H1 (cell line): Measurements from ENCODE around the gene TVP23A. TPM values are rescaled to one million over a fixed set of nuclear protein-coding genes. Genes with fewer than 3 reads are reported as not detected.

Source experiments
- NANOG ChIP-seq: IDR thresholded peaks from 2 replicates; pipeline ENCODE4 v1.6.1; 2011; ENCODE audit warnings: low read length, low read depth, mild to moderate bottlenecking, inconsistent platforms; ENCODE audit not compliant: insufficient read depth, poor library complexity, severe bottlenecking
- RBBP5 ChIP-seq: IDR thresholded peaks from 2 replicates; pipeline ENCODE4 v1.7.1; 2012; ENCODE audit warnings: low read depth, mild to moderate bottlenecking, inconsistent platforms, low read length, moderate library complexity, borderline replicate concordance
- RFX5 ChIP-seq: IDR thresholded peaks from 2 replicates; pipeline ENCODE4 v1.6.1; 2011; ENCODE audit warnings: low read depth, low read length, improper control_type of control experiment, borderline replicate concordance
- SP1 ChIP-seq: IDR thresholded peaks from 2 replicates; pipeline ENCODE4 v1.6.1; 2011; ENCODE audit warnings: low read depth, low read length
- SRF ChIP-seq: IDR thresholded peaks from 2 replicates; pipeline ENCODE4 v1.6.1; 2011; ENCODE audit warnings: mild to moderate bottlenecking, low read depth, low read length, moderate library complexity
- polyA plus RNA-seq, 7 experiments: library from polyadenylated mRNA; depleted of rRNA in 3 of 7; stranded (reverse) in 5 of 7; unstranded in 2 of 7; fragments of >200 nt in 5 of 7; fragments of 200-250 nt in 2 of 7; gene quantifications; 1 replicate in 5 of 7; 2 replicates in 1 of 7; 4 replicates in 1 of 7; pipeline versions ENCODE4 v1.2.1 to v1.2.3, GENCODE V29; 2011 to 2013; ENCODE audit warnings: missing spikeins in 2 of 7, mixed read lengths in 2 of 7
- total RNA-seq: library from RNA; stranded (reverse); fragmentation: NEBNext Ultra II Directional; extraction: Animal tissue kit (Norgen Biotek cat#: 25700); gene quantifications from 2 replicates; pipeline ENCODE4 v1.2.1, GENCODE V29; 2021

The TVP23A gene
- total and polyA plus RNA-seq, 2 of the 8 experiments (the other 6 are each of a cell fraction or from before 2014, with no cell fraction given) = 2.2 to 3.1 TPM

- no peak for TF ChIP-seq RBBP5
- no peak for TF ChIP-seq SRF
- no peak for TF ChIP-seq SP1
- TF ChIP-seq NANOG = no peak
- no peak for TF ChIP-seq RFX5
Observed at GRCh38 chr16:10813099-10813455, 5.5 kb downstream of the TVP23A start (continued).
